Measurements from ENCODE around the gene LONP2. TPM values are rescaled to one million over a fixed set of nuclear protein-coding genes. Genes with fewer than 3 reads are reported as not detected.
A peak's percentile ranks its signal among the peaks of the same experiment; 100 is the strongest.

The LONP2 gene
- total and polyA plus RNA-seq, 2 of the 13 experiments (the other 11 are each of a cell fraction or from before 2014, with no cell fraction given) = 39.2 to 63.3 TPM

DNA sequence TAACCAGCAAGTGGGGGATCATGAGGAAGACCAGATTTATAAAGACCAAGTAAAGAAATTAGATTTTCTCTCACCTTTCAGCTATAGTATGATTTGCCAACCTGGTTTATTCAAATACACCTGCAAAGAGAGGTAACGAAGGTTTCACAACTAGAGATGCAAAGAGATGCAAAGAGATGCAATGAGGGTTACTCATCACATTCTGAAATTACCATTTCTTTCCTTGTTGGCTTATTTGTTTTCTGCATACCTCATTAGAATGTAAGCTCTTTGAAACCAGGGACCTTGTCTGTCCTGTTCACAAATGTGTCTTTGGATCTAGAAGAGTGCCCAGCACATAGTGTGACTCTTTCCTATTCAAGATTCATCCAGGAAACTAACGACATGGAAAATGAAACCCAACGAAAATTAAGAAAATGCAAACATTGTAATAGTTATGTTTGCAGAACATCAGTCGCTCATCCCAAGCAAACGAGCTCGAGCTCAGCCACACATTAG lies 9.0 kb upstream of the LONP2 start (continued):
- TF ChIP-seq REXO4 (CRISPR knock-in tag; IDR thresholded peaks at IDR 0.05; ENCODE audit: borderline replicate concordance) = no peak
- TF ChIP-seq MTF2 (CRISPR knock-in tag; IDR thresholded peaks at IDR 0.05; ENCODE audit: borderline replicate concordance) = no peak
- TF ChIP-seq ZNF567 (CRISPR knock-in tag; IDR thresholded peaks at IDR 0.05; ENCODE audit: borderline replicate concordance) = no peak
- TF ChIP-seq, protein P1, sequence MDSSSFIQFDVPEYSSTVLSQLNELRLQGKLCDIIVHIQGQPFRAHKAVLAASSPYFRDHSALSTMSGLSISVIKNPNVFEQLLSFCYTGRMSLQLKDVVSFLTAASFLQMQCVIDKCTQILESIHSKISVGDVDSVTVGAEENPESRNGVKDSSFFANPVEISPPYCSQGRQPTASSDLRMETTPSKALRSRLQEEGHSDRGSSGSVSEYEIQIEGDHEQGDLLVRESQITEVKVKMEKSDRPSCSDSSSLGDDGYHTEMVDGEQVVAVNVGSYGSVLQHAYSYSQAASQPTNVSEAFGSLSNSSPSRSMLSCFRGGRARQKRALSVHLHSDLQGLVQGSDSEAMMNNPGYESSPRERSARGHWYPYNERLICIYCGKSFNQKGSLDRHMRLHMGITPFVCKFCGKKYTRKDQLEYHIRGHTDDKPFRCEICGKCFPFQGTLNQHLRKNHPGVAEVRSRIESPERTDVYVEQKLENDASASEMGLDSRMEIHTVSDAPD (CRISPR knock-in tag; IDR thresholded peaks at IDR 0.05) = no peak
- peak; percentile 41; the same call in 1 of the 2 replicates for TF ChIP-seq SNAPC2 (CRISPR knock-in tag; IDR thresholded peaks at IDR 0.05)
- peak; percentile 95 for TF ChIP-seq ZKSCAN1 (IDR thresholded peaks at IDR 0.05; ENCODE audit: low read length)
- TF ChIP-seq ZNF17 (CRISPR knock-in tag; IDR thresholded peaks at IDR 0.05) = peak; percentile 24; the same call in 1 of the 2 replicates
- peak; percentile 12; the same call in 1 of the 2 replicates for TF ChIP-seq MAFF (IDR thresholded peaks at IDR 0.05; ENCODE audit: low read depth, low read length)
- no peak for TF ChIP-seq KLF16 (CRISPR knock-in tag; IDR thresholded peaks at IDR 0.05)
- no peak for TF ChIP-seq ZFP82 (CRISPR knock-in tag; IDR thresholded peaks at IDR 0.05; ENCODE audit: borderline replicate concordance)
- TF ChIP-seq ZZZ3 (CRISPR knock-in tag; IDR thresholded peaks at IDR 0.05; ENCODE audit: borderline replicate concordance) = peak; percentile 13; the same call in 1 of the 2 replicates
- no peak for TF ChIP-seq ZNF724P (CRISPR knock-in tag; IDR thresholded peaks at IDR 0.05; ENCODE audit: borderline replicate concordance)
- no peak for TF ChIP-seq KMT2B (CRISPR knock-in tag; IDR thresholded peaks at IDR 0.05)
- no peak for TF ChIP-seq TAF1 (CRISPR knock-in tag; IDR thresholded peaks at IDR 0.05)
- no peak for TF ChIP-seq ZBTB7B (CRISPR knock-in tag; IDR thresholded peaks at IDR 0.05)
- TF ChIP-seq ZSCAN31 (CRISPR knock-in tag; IDR thresholded peaks at IDR 0.05; ENCODE audit: low read depth) = 0 out of 2 replicates have a peak, but pooled peaks have one; percentile 38
- TF ChIP-seq, protein P2, sequence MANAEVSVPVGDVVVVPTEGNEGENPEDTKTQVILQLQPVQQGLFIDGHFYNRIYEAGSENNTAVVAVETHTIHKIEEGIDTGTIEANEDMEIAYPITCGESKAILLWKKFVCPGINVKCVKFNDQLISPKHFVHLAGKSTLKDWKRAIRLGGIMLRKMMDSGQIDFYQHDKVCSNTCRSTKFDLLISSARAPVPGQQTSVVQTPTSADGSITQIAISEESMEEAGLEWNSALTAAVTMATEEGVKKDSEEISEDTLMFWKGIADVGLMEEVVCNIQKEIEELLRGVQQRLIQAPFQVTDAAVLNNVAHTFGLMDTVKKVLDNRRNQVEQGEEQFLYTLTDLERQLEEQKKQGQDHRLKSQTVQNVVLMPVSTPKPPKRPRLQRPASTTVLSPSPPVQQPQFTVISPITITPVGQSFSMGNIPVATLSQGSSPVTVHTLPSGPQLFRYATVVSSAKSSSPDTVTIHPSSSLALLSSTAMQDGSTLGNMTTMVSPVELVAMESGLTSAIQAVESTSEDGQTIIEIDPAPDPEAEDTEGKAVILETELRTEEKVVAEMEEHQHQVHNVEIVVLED (CRISPR knock-in tag; IDR thresholded peaks at IDR 0.05; ENCODE audit: borderline replicate concordance) = no peak
- TF ChIP-seq TBL1XR1 (IDR thresholded peaks at IDR 0.05; ENCODE audit: borderline replicate concordance, low read length, partially characterized antibody) = no peak
- no peak for TF ChIP-seq ZNF790 (CRISPR knock-in tag; IDR thresholded peaks at IDR 0.05; ENCODE audit: borderline replicate concordance)
- TF ChIP-seq ZNF224 (CRISPR knock-in tag; IDR thresholded peaks at IDR 0.05) = no peak
